T-helper 17 cell (primary cell): ENCODE measurements around the gene EPHA3. TPM values are rescaled to one million over a fixed set of nuclear protein-coding genes. Genes with fewer than 3 reads are reported as not detected.

Source experiments
- ATAC-seq: fragments of 150-1000 bp; cut with Tn5 transposase; 2 replicates; pipeline ENCODE4 v1.10.0; 2021; ENCODE audit warnings: mild to moderate bottlenecking, moderate library complexity
- DNase-seq, 3 donors: peaks; one replicate each; pipeline versions ENCODE4 v3.0.0 to v3.0.0-alpha.2; 2020 to 2021
- H3K9me3 ChIP-seq: one replicate; pipeline ENCODE4 v1.7.0; 2013; ENCODE audit warnings: low read length, mild to moderate bottlenecking; ENCODE audit not compliant: control insufficient read depth, poor library complexity, severe bottlenecking
- H3K27ac Mint-ChIP-seq: one replicate; pipeline ENCODE4 v1.8.0; 2022; ENCODE audit warnings: mild to moderate bottlenecking, moderate library complexity, mixed read lengths
- H3K27me3 Mint-ChIP-seq: one replicate; pipeline ENCODE4 v1.8.0; 2022; ENCODE audit warnings: mixed read lengths
- H3K36me3 Mint-ChIP-seq: one replicate; pipeline ENCODE4 v1.8.0; 2022; ENCODE audit warnings: low read depth, mixed read lengths
- H3K4me1 Mint-ChIP-seq: one replicate; pipeline ENCODE4 v1.8.0; 2022; ENCODE audit warnings: mild to moderate bottlenecking, mixed read lengths
- H3K4me3 Mint-ChIP-seq: one replicate; pipeline ENCODE4 v1.8.0; 2022; ENCODE audit warnings: mild to moderate bottlenecking, moderate library complexity, mixed read lengths
- total RNA-seq, 4 donors: library from RNA in 2 of 4; stranded (reverse) in 2 of 4; gene quantifications; one replicate each; pipeline ENCODE4 v1.2.3 and lab custom pipeline; 2022 to 2026

EPHA3 gene
- total RNA-seq, 2 donors from 2014 or later = not detected

DNA sequence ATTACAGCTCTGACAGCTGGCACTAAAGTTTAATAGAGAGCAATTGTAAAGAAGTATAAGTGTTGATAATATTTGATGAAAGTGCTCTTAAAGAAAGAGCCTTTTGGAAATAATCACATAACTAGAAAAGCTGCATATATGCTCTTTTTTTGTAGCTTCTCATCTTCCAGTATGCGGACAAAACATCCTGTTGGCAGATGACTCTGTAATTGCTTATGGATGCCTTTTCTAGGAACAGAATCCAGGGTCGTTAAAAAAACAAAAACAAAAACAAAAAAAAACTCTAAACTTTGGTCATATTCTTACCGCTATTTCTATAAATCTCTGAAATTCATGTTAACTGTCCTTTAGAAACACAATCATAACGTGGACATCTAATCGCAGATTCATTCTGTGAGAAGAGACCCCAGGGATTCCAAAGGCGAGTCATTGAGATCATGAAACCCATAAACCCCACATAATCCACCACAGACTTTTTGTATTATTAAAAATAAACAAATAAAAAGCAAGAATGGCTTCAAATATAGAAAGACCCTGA is 109.8 kb downstream of the EPHA3 start:
- Mint-ChIP-seq H3K4me3 (no peak overlapping the region), H3K4me1 (no peaks in the 10 kb centered on the region), H3K27ac (no peak overlapping the region), H3K36me3 (no peaks in the 10 kb centered on the region), H3K27me3 (no peaks in the 10 kb centered on the region)
- DNase-seq (no peak), ATAC-seq (no peak)
- no peaks in the 10 kb centered on the region for H3K9me3 ChIP-seq

DNA sequence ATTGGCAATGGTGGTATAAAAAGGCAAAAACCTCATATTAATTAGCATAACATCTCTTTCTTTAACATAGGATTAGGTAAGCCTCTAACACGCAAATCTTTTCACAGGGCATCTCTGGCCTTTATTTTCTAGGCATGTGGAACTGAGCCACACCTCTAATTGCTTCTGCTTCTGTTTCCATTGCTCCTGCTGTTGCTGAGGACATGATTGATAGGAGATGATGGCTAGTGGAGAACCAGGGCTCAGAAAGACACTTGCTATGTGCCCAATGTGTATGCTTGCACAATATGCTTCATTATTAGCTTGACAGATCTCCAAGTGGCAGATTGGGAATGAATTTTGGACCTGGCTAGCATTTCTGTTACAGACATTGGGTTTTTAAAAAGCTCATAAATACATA is 114.5 kb downstream of the EPHA3 start:
- ATAC-seq (no peak), DNase-seq (no peak)
- Mint-ChIP-seq H3K4me1 (no peaks in the 10 kb centered on the region), H3K4me3 (no peak overlapping the region), H3K27ac (no peak overlapping the region), H3K36me3 (no peaks in the 10 kb centered on the region), H3K27me3 (no peaks in the 10 kb centered on the region)
- H3K9me3 ChIP-seq = no peaks in the 10 kb centered on the region

DNA sequence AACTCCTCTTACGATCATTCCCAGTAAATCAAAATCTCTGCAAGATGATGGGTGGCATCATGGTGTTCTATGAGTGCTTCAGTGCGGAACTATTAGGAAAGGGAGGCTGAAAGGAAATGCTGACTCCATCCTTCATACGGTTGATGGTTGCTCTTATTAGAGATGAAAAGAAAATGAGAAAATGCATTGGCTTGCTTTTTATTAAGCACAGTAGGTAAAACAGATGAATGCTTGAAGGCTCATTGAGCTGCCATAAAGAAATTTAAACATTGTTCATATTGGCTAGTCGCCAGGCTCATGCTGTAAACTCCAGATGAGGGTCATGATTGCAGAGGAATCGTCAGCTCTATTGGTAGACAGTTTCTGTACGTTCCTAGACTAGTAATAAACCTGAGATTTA is 115.8 kb downstream of the EPHA3 start:
- no peak overlapping the region for H3K4me3 Mint-ChIP-seq
- no peak overlapping the region for H3K27ac Mint-ChIP-seq

DNA sequence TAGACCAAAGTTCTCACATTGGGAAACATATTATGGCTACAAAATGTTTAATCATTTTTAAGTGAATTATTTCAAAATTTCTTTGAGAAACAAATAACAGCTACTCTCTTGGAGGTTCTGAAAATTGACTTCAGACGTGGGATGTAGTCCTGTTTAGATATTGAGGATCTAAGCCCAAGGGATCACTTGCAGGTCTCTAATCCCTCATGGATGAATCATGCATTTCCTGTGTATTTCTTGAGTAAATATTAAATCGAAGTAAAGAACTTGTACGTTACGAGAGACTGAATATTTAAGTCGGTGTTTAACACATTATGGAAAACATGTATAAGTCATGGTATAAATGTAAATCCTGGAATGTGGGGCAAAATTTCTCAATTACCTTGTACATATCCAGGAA is 119.8 kb downstream of the EPHA3 start:
- ATAC-seq (no peak), DNase-seq (no peak)
- Mint-ChIP-seq H3K36me3 (no peaks in the 10 kb centered on the region), H3K27me3 (no peaks in the 10 kb centered on the region), H3K27ac (no peak overlapping the region), H3K4me3 (no peak overlapping the region), H3K4me1 (no peaks in the 10 kb centered on the region)
- no peaks in the 10 kb centered on the region for H3K9me3 ChIP-seq

More for the DNA sequence above, 115.8 kb downstream of the EPHA3 start:
- Mint-ChIP-seq H3K4me1 (no peaks in the 10 kb centered on the region), H3K36me3 (no peaks in the 10 kb centered on the region), H3K27me3 (no peaks in the 10 kb centered on the region)
- DNase-seq = no peak
- ATAC-seq = no peak
- H3K9me3 ChIP-seq = no peaks in the 10 kb centered on the region

DNA sequence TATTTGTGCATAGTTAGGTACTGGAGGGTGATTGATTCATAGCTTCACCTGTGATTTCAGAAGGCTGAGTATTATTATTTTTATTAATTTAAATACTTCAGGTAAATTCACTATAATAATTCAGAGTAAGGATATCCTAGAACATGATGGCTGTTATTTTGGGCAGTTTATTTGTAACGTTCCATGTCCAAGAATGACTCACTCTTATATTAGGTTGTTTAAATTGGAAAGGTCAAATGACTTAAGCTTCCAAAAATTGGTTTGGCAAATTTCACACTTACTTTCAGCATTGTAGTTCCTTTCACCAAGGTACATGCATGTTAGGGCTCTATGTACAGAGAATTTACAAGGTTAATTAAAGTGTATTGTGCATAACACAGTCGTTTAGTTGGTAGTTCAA is 120.2 kb downstream of the EPHA3 start:
- Mint-ChIP-seq H3K27ac (no peak overlapping the region), H3K4me1 (no peaks in the 10 kb centered on the region), H3K27me3 (no peaks in the 10 kb centered on the region), H3K4me3 (no peak overlapping the region), H3K36me3 (no peaks in the 10 kb centered on the region)
- H3K9me3 ChIP-seq = no peaks in the 10 kb centered on the region
- ATAC-seq (no peak), DNase-seq (no peak)

DNA sequence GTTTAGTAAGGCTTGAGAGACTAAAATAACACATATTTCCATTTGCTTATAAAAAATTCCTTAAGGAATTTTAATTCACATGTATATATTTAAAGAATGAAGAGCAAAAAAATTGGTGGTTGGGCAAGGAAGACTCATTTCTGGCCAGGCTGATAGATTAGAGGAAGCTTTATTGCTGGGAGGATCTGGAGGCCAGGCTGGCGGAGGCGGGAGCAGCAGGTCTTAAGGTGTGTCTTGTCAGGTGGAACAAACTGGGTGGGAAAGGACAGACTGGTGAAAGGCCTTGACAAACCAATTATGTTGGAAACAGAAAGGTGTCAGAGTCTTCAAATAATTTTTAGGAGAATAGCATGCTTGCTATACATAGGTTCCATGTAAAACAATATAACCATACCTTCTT is 124.7 kb downstream of the EPHA3 start:
- ATAC-seq = no peak

DNA sequence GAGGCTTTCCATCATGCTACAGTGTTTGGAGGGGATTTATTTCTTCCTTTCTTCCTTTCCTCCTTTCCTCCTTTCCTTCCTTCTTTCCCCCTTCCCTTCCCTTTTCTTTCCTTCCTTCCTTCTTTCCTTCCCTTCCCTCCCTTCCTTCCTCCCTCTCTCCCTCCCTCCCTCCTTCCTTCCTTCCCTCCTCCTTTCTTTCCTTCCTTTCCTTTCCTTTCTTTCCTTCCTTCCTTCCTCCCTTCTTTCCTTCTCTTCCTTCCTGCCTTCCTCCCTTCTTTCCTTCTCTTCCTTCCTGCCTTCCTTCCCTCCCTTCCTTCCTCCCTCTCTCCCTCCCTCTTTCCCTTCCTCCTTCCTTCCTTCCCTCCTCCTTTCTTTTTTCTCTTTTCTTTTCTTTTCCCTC is 127.2 kb downstream of the EPHA3 start:
- no peaks in the 10 kb centered on the region for H3K9me3 ChIP-seq
- Mint-ChIP-seq H3K4me1 (no peaks in the 10 kb centered on the region), H3K27ac (no peak overlapping the region), H3K27me3 (no peaks in the 10 kb centered on the region), H3K36me3 (no peaks in the 10 kb centered on the region), H3K4me3 (no peak overlapping the region)
- ATAC-seq (no peak), DNase-seq (no peak)

More for the DNA sequence above, 124.7 kb downstream of the EPHA3 start:
- Mint-ChIP-seq H3K4me1 (no peaks in the 10 kb centered on the region), H3K4me3 (no peak overlapping the region), H3K36me3 (no peaks in the 10 kb centered on the region), H3K27me3 (no peaks in the 10 kb centered on the region), H3K27ac (no peak overlapping the region)
- H3K9me3 ChIP-seq = no peaks in the 10 kb centered on the region
- no peak for DNase-seq

DNA sequence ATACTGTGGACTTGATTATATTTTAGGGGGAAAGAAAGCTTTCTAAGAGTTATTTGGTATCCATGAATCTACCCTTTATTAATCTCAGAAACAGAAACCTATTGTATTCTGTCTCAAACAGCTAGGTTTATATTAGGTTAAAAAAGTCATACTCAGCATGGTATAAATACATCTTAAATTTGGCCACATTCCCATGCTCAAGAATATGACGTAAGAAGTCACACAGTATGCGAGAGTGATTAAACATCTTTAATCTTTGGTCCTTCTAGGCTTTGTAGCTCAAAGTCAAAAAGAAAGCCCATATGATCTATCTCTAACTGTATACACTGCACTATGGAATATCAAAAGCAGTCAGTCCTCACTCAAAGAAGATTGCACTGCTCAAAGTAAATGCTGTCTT is 131.4 kb downstream of the EPHA3 start:
- no peaks in the 10 kb centered on the region for H3K4me1 Mint-ChIP-seq
- H3K36me3 Mint-ChIP-seq = no peaks in the 10 kb centered on the region
- H3K4me3 Mint-ChIP-seq = no peak overlapping the region
- H3K27ac Mint-ChIP-seq = no peak overlapping the region
- DNase-seq = no peak
- H3K9me3 ChIP-seq = no peaks in the 10 kb centered on the region
- no peak for ATAC-seq
- no peaks in the 10 kb centered on the region for H3K27me3 Mint-ChIP-seq

DNA sequence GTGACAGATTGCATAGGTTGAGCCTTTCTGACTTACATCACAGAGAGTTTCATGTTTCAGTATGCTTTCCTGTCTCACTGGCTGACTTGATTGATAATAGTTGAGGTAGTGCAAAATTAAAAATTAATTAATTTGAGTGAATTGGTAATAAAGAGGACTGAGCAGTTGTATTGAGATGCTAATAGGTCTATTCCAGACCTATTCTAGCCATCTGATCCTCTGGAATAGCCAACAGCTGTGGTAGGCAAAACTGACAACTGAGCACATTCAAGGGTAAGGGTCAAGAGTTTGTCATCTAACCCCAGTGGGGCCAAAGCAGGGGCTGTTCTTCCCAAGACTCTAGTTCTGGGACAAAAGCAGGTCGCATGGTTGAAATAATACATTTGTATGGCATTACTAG is 132.4 kb downstream of the EPHA3 start:
- H3K27ac Mint-ChIP-seq = no peak overlapping the region
- H3K4me1 Mint-ChIP-seq = no peaks in the 10 kb centered on the region
- ATAC-seq = no peak
- H3K27me3 Mint-ChIP-seq = no peaks in the 10 kb centered on the region
- no peaks in the 10 kb centered on the region for H3K36me3 Mint-ChIP-seq
- DNase-seq = no peak
- no peak overlapping the region for H3K4me3 Mint-ChIP-seq
- H3K9me3 ChIP-seq = no peaks in the 10 kb centered on the region

DNA sequence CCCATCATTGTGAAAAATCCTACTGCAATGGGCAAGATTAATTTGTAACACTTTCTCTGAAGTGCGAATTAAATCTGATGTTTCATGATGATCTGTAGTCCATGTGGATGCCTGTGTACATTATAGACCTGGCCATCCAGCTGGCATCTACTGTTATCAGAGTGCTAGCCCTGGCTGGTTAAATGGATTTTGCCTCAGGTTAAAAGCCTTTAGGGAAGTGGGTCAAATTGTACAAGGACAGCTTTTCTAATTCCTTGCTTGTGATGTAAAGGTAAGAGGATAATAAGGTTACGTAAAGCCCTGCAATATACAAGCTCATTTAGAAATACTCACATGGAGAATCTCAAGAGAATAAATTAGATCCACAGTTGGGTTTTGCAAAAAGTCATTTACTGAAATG is 138.2 kb downstream of the EPHA3 start:
- H3K27ac Mint-ChIP-seq = no peak overlapping the region
- no peaks in the 10 kb centered on the region for H3K4me1 Mint-ChIP-seq
- no peaks in the 10 kb centered on the region for H3K9me3 ChIP-seq
- H3K4me3 Mint-ChIP-seq = no peak overlapping the region
- DNase-seq (no peak), ATAC-seq (no peak)
- H3K27me3 Mint-ChIP-seq = no peaks in the 10 kb centered on the region
- no peaks in the 10 kb centered on the region for H3K36me3 Mint-ChIP-seq

DNA sequence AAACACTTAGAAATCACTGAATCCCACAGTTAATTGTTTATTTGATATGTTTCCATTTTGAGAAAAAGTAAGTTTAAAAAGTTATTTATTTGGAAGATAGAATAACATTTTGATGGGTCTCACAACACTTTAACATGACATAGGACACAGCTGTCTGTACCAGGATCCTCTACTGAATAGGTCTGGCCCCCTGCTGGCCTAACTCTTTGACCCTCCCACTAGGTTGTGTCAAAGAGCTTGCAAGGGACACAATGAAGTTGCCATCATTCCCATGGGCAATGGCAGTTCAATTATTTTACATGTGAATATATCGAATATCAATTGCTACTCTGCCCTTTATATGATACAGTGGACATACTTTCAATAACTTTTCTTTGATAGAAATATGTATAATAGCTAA is 138.9 kb downstream of the EPHA3 start:
- no peaks in the 10 kb centered on the region for H3K4me1 Mint-ChIP-seq
- DNase-seq = no peak
- H3K9me3 ChIP-seq = no peaks in the 10 kb centered on the region
- ATAC-seq = no peak
- no peaks in the 10 kb centered on the region for H3K36me3 Mint-ChIP-seq
- no peaks in the 10 kb centered on the region for H3K27me3 Mint-ChIP-seq
- no peak overlapping the region for H3K27ac Mint-ChIP-seq
- H3K4me3 Mint-ChIP-seq = no peak overlapping the region

DNA sequence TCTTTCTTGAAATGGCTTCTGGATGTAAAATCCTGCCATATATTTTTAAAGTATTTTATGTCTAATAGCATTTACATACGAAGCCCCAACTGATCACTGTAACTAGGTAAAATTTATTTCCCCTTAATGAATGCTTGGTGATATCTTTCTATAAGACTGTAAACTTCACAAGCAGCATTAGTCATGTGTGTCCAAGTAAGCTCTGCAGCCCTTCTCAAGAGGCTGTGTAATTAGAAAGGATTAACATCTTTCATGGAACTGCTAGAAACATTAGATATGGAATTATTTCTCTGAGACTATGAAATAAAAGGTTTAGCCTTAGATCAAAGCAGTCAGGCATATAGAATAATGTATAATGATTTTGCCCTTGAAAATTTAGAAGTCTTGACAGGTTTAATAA is 143.3 kb downstream of the EPHA3 start:
- no peaks in the 10 kb centered on the region for H3K9me3 ChIP-seq
- H3K27me3 Mint-ChIP-seq = no peaks in the 10 kb centered on the region
- no peaks in the 10 kb centered on the region for H3K36me3 Mint-ChIP-seq
- no peak for DNase-seq
- H3K4me3 Mint-ChIP-seq = no peak overlapping the region
- no peak overlapping the region for H3K27ac Mint-ChIP-seq
- no peak for ATAC-seq
- no peaks in the 10 kb centered on the region for H3K4me1 Mint-ChIP-seq

DNA sequence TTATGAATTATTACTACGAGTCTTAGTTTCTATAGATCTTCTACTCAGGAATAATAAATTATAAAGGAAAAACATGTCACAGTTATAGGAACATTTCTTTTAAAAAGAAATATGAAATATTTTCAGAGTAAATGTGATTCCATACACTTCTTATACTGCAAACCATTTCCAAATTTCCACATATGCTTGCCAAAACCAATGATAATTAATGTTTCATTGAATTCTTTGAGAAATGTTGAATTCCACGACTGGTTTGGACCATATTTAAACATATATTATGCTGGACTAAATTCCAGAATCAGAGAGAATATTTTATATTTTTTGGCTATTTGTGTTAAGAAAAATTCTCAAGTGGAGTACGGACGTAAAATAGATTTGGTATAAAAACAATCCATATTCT is 144.6 kb downstream of the EPHA3 start:
- no peak for ATAC-seq
- DNase-seq = no peak
- no peaks in the 10 kb centered on the region for H3K9me3 ChIP-seq
- Mint-ChIP-seq H3K27ac (no peak overlapping the region), H3K27me3 (no peaks in the 10 kb centered on the region), H3K36me3 (no peaks in the 10 kb centered on the region), H3K4me3 (no peak overlapping the region), H3K4me1 (no peaks in the 10 kb centered on the region)

DNA sequence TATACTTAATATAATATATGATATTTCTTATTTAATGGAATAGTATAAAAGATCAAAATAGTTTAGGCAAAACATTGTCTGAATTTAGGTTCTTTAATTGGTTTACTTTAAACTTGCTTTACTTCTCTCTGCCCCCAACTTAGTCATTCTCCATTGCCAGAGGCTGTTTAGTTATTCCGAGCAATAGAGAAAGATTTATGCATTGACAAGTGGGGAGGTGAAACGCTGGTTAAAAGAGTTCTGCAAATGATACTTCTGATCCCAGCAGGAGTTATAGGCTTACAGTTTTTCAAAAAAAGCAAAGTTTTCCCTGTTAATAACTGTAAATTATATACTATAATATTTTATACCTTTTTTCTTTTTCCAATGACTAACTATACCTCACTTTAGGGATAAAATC is 145.4 kb downstream of the EPHA3 start:
- no peak for ATAC-seq
- H3K4me1 Mint-ChIP-seq = no peaks in the 10 kb centered on the region
- no peaks in the 10 kb centered on the region for H3K27me3 Mint-ChIP-seq
- no peaks in the 10 kb centered on the region for H3K9me3 ChIP-seq
- no peak overlapping the region for H3K27ac Mint-ChIP-seq
- no peaks in the 10 kb centered on the region for H3K36me3 Mint-ChIP-seq
- no peak overlapping the region for H3K4me3 Mint-ChIP-seq
- no peak for DNase-seq

DNA sequence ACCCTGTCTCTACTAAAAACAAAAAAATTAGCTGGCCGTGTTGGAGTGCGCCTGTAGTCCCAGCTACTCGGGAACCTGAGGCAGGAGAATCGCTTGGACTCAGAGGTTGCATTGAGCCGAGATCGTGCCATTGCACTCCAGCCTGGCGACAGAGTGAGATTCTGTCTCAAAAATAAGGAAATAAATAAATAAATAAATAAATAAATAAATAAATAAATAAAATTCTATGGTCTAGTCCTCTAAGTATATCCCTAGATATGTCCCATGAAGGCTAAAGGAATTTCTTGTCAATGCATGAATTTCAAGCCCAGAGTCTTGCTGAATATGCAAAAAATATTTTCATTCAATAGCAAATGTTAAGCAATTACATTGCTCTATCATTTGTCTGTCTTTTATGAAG is 149.0 kb downstream of the EPHA3 start:
- ATAC-seq (no peak), DNase-seq (no peak)
- H3K27me3 Mint-ChIP-seq = no peaks in the 10 kb centered on the region
- no peak overlapping the region for H3K27ac Mint-ChIP-seq
- H3K4me1 Mint-ChIP-seq = no peaks in the 10 kb centered on the region
- H3K36me3 Mint-ChIP-seq = no peaks in the 10 kb centered on the region
- H3K9me3 ChIP-seq = no peaks in the 10 kb centered on the region
- H3K4me3 Mint-ChIP-seq = no peak overlapping the region
